K562 (cell line): ENCODE data around the gene HDGFL2. TPM values are rescaled to one million over a fixed set of nuclear protein-coding genes. Genes with fewer than 3 reads are reported as not detected.

Experiments
- ATAC-seq: fragments of 200-7000 bp; cut with Tn5 transposase; 3 replicates; pipeline ENCODE4 v1.9.1; 2020; ENCODE audit warnings: moderate library complexity
- BruUV-seq: library from RNA; stranded (reverse); fragments of 400-500 nt; replicated peaks from 2 replicates; lab custom pipeline; 2021; lab: Mats Ljungman, UMichigan
- CTCF ChIA-PET: fragments of 300-600 bp; formaldehyde crosslinking; extraction: SDS; loops from one replicate; lab custom pipeline; 2021; ENCODE audit warnings: low intra/inter-chr PET ratio; lab: Yijun Ruan, JAX
- POLR2A ChIA-PET: fragments of 300-600, 350-650 bp; sonication (Branson Sonifier 250); formaldehyde crosslinking; extraction: SDS; loops from one replicate; lab custom pipeline; 2021; ENCODE audit warnings: antibody characterized with exemption, inconsistent platforms; lab: Yijun Ruan, JAX
- DNase-seq, 4 experiments: peaks; one replicate each; pipeline versions ENCODE4 v3.0.0 to v3.0.0-alpha.2; 2011 to 2018; ENCODE audit warnings: low spot score in 3 of 4, mixed read lengths in 3 of 4; ENCODE audit errors: extremely low read depth in 1 of 4
- FAIRE-seq: peaks from 2 replicates; lab custom pipeline; 2011; peaks lifted over from hg19 to GRCh38; lab: Jason Lieb, UNC
- H2AFZ ChIP-seq: 2 replicates; pipeline ENCODE4 v1.6.0; 2011; ENCODE audit warnings: low read depth, low read length, control low read depth, inconsistent platforms
- H3K27ac ChIP-seq: fragments of 200-600 bp; 3 replicates; pipeline ENCODE4 v1.8.0; 2011; ENCODE audit warnings: low read depth, mild to moderate bottlenecking, control low read depth, inconsistent platforms, low read length, moderate library complexity, mixed read lengths; ENCODE audit errors: extremely low read depth
- H3K27me3 ChIP-seq, 2 experiments: fragments of 300-600 bp in 1 of 2; 2 replicates in 1 of 2; 3 replicates in 1 of 2; pipeline versions ENCODE4 v1.6.0 to v1.8.0; 2011; ENCODE audit warnings: inconsistent platforms in 2 of 2, low read length in 2 of 2, mild to moderate bottlenecking in 1 of 2, mixed read lengths in 1 of 2, moderate library complexity in 1 of 2; ENCODE audit not compliant: control insufficient read depth in 2 of 2, insufficient read depth in 2 of 2
- H3K36me3 ChIP-seq: fragments of 300-600 bp; 3 replicates; pipeline ENCODE4 v1.8.0; 2011; ENCODE audit warnings: mild to moderate bottlenecking, low read length, inconsistent platforms; ENCODE audit not compliant: control insufficient read depth, insufficient read depth
- H3K4me1 ChIP-seq, 2 experiments: fragments of 200-600 bp in 1 of 2; replicated peaks in 1 of 2; 2 replicates in 1 of 2; 3 replicates in 1 of 2; pipeline versions ENCODE4 v1.5.1 to v1.8.0; 2011; ENCODE audit warnings: inconsistent platforms in 2 of 2, low read length in 2 of 2, mild to moderate bottlenecking in 1 of 2, mixed read lengths in 1 of 2, moderate library complexity in 1 of 2; ENCODE audit not compliant: control insufficient read depth in 2 of 2, insufficient read depth in 2 of 2
- H3K4me2 ChIP-seq: 2 replicates; pipeline ENCODE4 v1.6.1; 2011; ENCODE audit warnings: low read length, control low read depth, inconsistent platforms, mixed read lengths; ENCODE audit not compliant: insufficient read depth
- H3K4me3 ChIP-seq: fragments of 200-600 bp; sonication (generic), shearing (Covaris generic); 2 replicates; pipeline ENCODE4 v1.5.1; 2016; ENCODE audit warnings: control low read depth, inconsistent platforms
- H3K79me2 ChIP-seq: fragments of 200-600 bp; 3 replicates; pipeline ENCODE4 v1.8.0; 2011; ENCODE audit warnings: low read length, inconsistent platforms; ENCODE audit not compliant: control insufficient read depth, insufficient read depth
- H3K9ac ChIP-seq, 2 experiments: 2 replicates each; pipeline versions ENCODE4 v1.6.0 to v1.6.1; 2011; ENCODE audit warnings: low read depth in 2 of 2, low read length in 2 of 2, control low read depth in 1 of 2, inconsistent platforms in 1 of 2, mild to moderate bottlenecking in 1 of 2, mixed read lengths in 1 of 2; ENCODE audit not compliant: insufficient read depth in 1 of 2
- H3K9me1 ChIP-seq: one replicate; pipeline ENCODE4 v1.6.0; 2011; ENCODE audit warnings: inconsistent platforms, mild to moderate bottlenecking, low read length, moderate library complexity; ENCODE audit not compliant: control insufficient read depth, insufficient read depth
- H3K9me3 ChIP-seq: replicated peaks from 2 replicates; pipeline ENCODE4 v1.5.1; 2011; ENCODE audit warnings: low read depth, low read length, inconsistent platforms; ENCODE audit not compliant: control insufficient read depth, insufficient read depth
- H4K20me1 ChIP-seq: replicated peaks from 2 replicates; pipeline ENCODE4 v1.6.1; 2011; ENCODE audit warnings: low read length, inconsistent platforms, mixed read lengths; ENCODE audit not compliant: control insufficient read depth, insufficient read depth
- BRF1 ChIP-seq: IDR thresholded peaks from 3 replicates; pipeline ENCODE4 v1.6.1; 2011; ENCODE audit warnings: borderline replicate concordance, mild to moderate bottlenecking; ENCODE audit not compliant: insufficient read length; ENCODE audit errors: extremely low read depth
- BRF2 ChIP-seq: IDR thresholded peaks from 3 replicates; pipeline ENCODE4 v1.6.1; 2011; ENCODE audit warnings: borderline replicate concordance, mild to moderate bottlenecking; ENCODE audit not compliant: insufficient read length, insufficient read depth
- ETV6 ChIP-seq, 3 experiments: fragments of 150-350 bp in 1 of 3; sonication (generic) in 1 of 3; formaldehyde crosslinking in 1 of 3; IDR thresholded peaks; 2 replicates each; pipeline versions ENCODE4 v1.6.1 to v1.8.0; 2014 to 2022; ENCODE audit warnings: borderline replicate concordance in 2 of 3, low read depth in 2 of 3, antibody characterized with exemption in 1 of 3, low read length in 1 of 3, mild to moderate bottlenecking in 1 of 3, missing genetic modification reagents in 1 of 3
- FOXA1 ChIP-seq: fragments of 450-650 bp; IDR thresholded peaks from 2 replicates; pipeline ENCODE4 v1.6.1; 2016; ENCODE audit warnings: mild to moderate bottlenecking, borderline replicate concordance
- IRF1 ChIP-seq: sonication (generic); formaldehyde crosslinking; IDR thresholded peaks from 2 replicates; pipeline ENCODE4 v1.8.0; 2022; ENCODE audit warnings: missing genetic modification reagents, mild to moderate bottlenecking, borderline replicate concordance
- LARP7 ChIP-seq: fragments of 450-650 bp; IDR thresholded peaks from 2 replicates; pipeline ENCODE4 v1.6.1; 2016
- RFX1 ChIP-seq: fragments of 450-650 bp; IDR thresholded peaks from 2 replicates; pipeline ENCODE4 v1.6.1; 2016; ENCODE audit warnings: mild to moderate bottlenecking, moderate library complexity
- SNAPC5 ChIP-seq: fragments of 250-450 bp; sonication (Bioruptor Pico); IDR thresholded peaks from 2 replicates; pipeline ENCODE4 v1.8.0; 2021; ENCODE audit warnings: moderate library complexity, mild to moderate bottlenecking, inconsistent platforms
- ZBTB2 ChIP-seq: fragments of 450-650 bp; IDR thresholded peaks from 2 replicates; pipeline ENCODE4 v1.6.1; 2016; ENCODE audit warnings: antibody characterized with exemption
- ZNF347 ChIP-seq: fragments of 450-650 bp; formaldehyde crosslinking; IDR thresholded peaks from 2 replicates; pipeline ENCODE4 v1.4.0; 2020; ENCODE audit warnings: low read depth, mild to moderate bottlenecking, moderate library complexity
- ZNF592 ChIP-seq: fragments of 450-650 bp; IDR thresholded peaks from 2 replicates; pipeline ENCODE4 v1.6.1; 2017; ENCODE audit warnings: antibody characterized with exemption, mild to moderate bottlenecking
- ZNF707 ChIP-seq: fragments of 250-450 bp; sonication (Bioruptor Pico); conservative IDR thresholded peaks from 2 replicates; pipeline ENCODE4 v1.8.0; 2022; ENCODE audit warnings: inconsistent platforms, mild to moderate bottlenecking, moderate library complexity
- WGBS: fragments of 100-300 bp; shearing (Covaris generic); methylation state at CpG from one replicate; pipeline ENCODE4 v1.1.6; 2016; ENCODE audit warnings: low coverage, mixed read lengths; ENCODE audit not compliant: insufficient coverage; ENCODE audit errors: missing lambda C conversion rate; 5-methylcytosine and 5-hydroxymethylcytosine counted together
- in situ Hi-C: fragments of 300-500 bp; cut with MboI; formaldehyde crosslinking; loops from 4 replicates; pipeline ENCODE4 v1.15.0; 2018; ENCODE audit warnings: inconsistent platforms, mixed read lengths
- intact Hi-C: fragments of 100-400 bp; cut with micrococcal nuclease; formaldehyde crosslinking; loops from 2 replicates; pipeline ENCODE4 v1.14.2; 2022
- polyA plus RNA-seq, 8 experiments: library from polyadenylated mRNA; depleted of rRNA in 4 of 8; stranded (reverse) in 5 of 8; unstranded in 3 of 8; fragments of >200 nt; fragmentation: Nextera tagmentation in 2 of 8; fragmentation: Illumina TruSeq in 1 of 8; extraction: Ambion mirVana in 2 of 8; extraction: Trizol in 1 of 8; gene quantifications; 2 replicates each; pipeline versions ENCODE4 v1.2.1 to v1.2.3, GENCODE V29; 2011 to 2014; ENCODE audit warnings: inconsistent platforms in 1 of 8, missing spikeins in 1 of 8
- total RNA-seq, 7 experiments: library from RNA; depleted of rRNA in 6 of 7; stranded (reverse); fragments of >200 nt in 6 of 7; fragmentation: Illumina TruSeq in 2 of 7; extraction: Trizol in 2 of 7; gene quantifications; 2 replicates each; pipeline versions ENCODE4 v1.2.1 to v1.2.3, GENCODE V29; 2011 to 2021; ENCODE audit warnings: low replicate concordance in 1 of 7

Gene HDGFL2
- total and polyA plus RNA-seq, 9 of the 15 experiments (the other 6 are each of a cell fraction or from before 2014, with no cell fraction given): 0.13 to 61.7 (median 16.0) TPM

- TF ChIP-seq FOXA1 (no peak), ETV6 (IDR thresholded peaks at IDR 0.05; ENCODE audit: borderline replicate concordance in 1 of 2, low read depth in 2 of 2, low read length in 1 of 2) (no peak), ETV6 (CRISPR knock-in tag; IDR thresholded peaks at IDR 0.05; ENCODE audit: borderline replicate concordance) (no peak), ZNF347 (CRISPR knock-in tag) (no peak), IRF1 (CRISPR knock-in tag) (no peak), ZNF707 (CRISPR knock-in tag) (no peak), BRF1 (no peak)
- TF ChIP-seq, all 486 proteins: peak for 7
Measured at GRCh38 chr19:4528843-4529242, 56.7 kb downstream of the HDGFL2 start (continued).

GRCh38 chr19:4529924-4530522 lies 57.9 kb downstream of the HDGFL2 start:
- no TSS peak for BruUV-seq
- Histone ChIP-seq H3K9me3 (no peaks in the 10 kb centered on the region), H3K27me3 (peaks cover 0 to 6% of the 10 kb centered on the region in 2 experiments; a peak in 3 of 5 replicates), H3K4me1 (peaks cover 0 to 37% of the 10 kb centered on the region in 2 experiments; a peak in 4 of 5 replicates), H2AFZ (no peak overlapping the region), H3K9me1 (no peaks in the 10 kb centered on the region), H3K79me2 (no peaks in the 10 kb centered on the region), H3K4me2 (no peak overlapping the region), H3K27ac (no peak overlapping the region), H3K4me3 (no peak overlapping the region), H4K20me1 (no peaks in the 10 kb centered on the region), H3K9ac (peak overlapping the region in 1 of 2 experiments; percentile 58; a peak in 2 of 4 replicates), H3K36me3 (no peaks in the 10 kb centered on the region)
- ATAC-seq: no peak
- WGBS: 51% methylated on average over 14 of the region's 14 CpGs
- intact Hi-C loops: no loop called here
- in situ Hi-C loops: no loop called here
- DNase-seq: no peak
- ChIA-PET CTCF (no interaction called here), POLR2A (no interaction called here)
- FAIRE-seq: no peak
- no peak for TF ChIP-seq LARP7
- TF ChIP-seq RFX1: no peak
- TF ChIP-seq ZBTB2: no peak
- no peak for TF ChIP-seq BRF2
- TF ChIP-seq ZNF592: no peak
- no peak for TF ChIP-seq SNAPC5 (CRISPR knock-in tag)
